Lung (tissue), 12 donors: ENCODE measurements around the gene BNC1. TPM values are rescaled to one million over a fixed set of nuclear protein-coding genes. Genes with fewer than 3 reads are reported as not detected.

Experiments
- ATAC-seq: fragments of 200-7000 bp; cut with Tn5 transposase; one replicate; pipeline ENCODE4 v1.9.1; 2020; ENCODE audit warnings: moderate number of reproducible peaks; ENCODE audit not compliant: insufficient read depth, low FRiP score
- DNase-seq, 3 donors: peaks; one replicate each; pipeline ENCODE4 v3.0.0-alpha.2; 2013 to 2017
- H3K27ac ChIP-seq, 2 donors: one replicate each; pipeline ENCODE4 v1.5.1; 2013; ENCODE audit warnings: mild to moderate bottlenecking in 2 of 2, moderate library complexity in 2 of 2, control low read depth in 1 of 2, inconsistent platforms in 1 of 2, low read depth in 1 of 2, low read length in 1 of 2
- H3K27me3 ChIP-seq, 3 donors: one replicate each; pipeline ENCODE4 v1.5.1; 2013; ENCODE audit warnings: low read length in 2 of 3; ENCODE audit not compliant: control insufficient read depth in 3 of 3, insufficient read depth in 3 of 3
- H3K36me3 ChIP-seq, 4 donors: one replicate each; pipeline ENCODE4 v1.5.1; 2013; ENCODE audit warnings: low read length in 4 of 4, mild to moderate bottlenecking in 1 of 4, moderate library complexity in 1 of 4; ENCODE audit not compliant: control insufficient read depth in 4 of 4, insufficient read depth in 4 of 4
- H3K4me1 ChIP-seq, 5 donors: one replicate each; pipeline ENCODE4 v1.5.1; 2013; ENCODE audit warnings: low read length in 5 of 5, mild to moderate bottlenecking in 2 of 5, moderate library complexity in 1 of 5; ENCODE audit not compliant: control insufficient read depth in 5 of 5, insufficient read depth in 5 of 5
- H3K4me3 ChIP-seq: one replicate; pipeline ENCODE4 v1.5.1; 2013; ENCODE audit warnings: mild to moderate bottlenecking, control low read depth, moderate library complexity
- H3K9ac ChIP-seq, 2 donors: one replicate each; pipeline ENCODE4 v1.5.1; 2013; ENCODE audit warnings: low read length in 2 of 2, control low read depth in 1 of 2; ENCODE audit not compliant: insufficient read depth in 1 of 2
- H3K9me3 ChIP-seq, 4 donors: one replicate each; pipeline ENCODE4 v1.5.1; 2013; ENCODE audit warnings: low read length in 3 of 4, mild to moderate bottlenecking in 1 of 4, moderate library complexity in 1 of 4; ENCODE audit not compliant: control insufficient read depth in 4 of 4, insufficient read depth in 3 of 4
- WGBS, 2 donors: extraction: QIAGEN DNeasy Blood & Tissue Kit; methylation state at CpG; one replicate each; pipeline ENCODE4 v1.1.7; 2013; 5-methylcytosine and 5-hydroxymethylcytosine counted together
- polyA plus RNA-seq, 2 donors: library from polyadenylated mRNA; stranded (reverse); fragments of 200-250 nt; gene quantifications; one replicate each; pipeline ENCODE4 v1.2.1, GENCODE V29; 2013
- total RNA-seq, 2 donors: library from RNA; depleted of rRNA in 1 of 2; stranded (reverse); fragments of >200 nt in 1 of 2; gene quantifications; one replicate each; pipeline ENCODE4 v1.2.1, GENCODE V29; 2014 to 2021
- TF ChIP-seq, protein P1 (sequence below): IDR thresholded peaks from 2 replicates; pipeline ENCODE4 v1.5.1; 2012; ENCODE audit warnings: mild to moderate bottlenecking; ENCODE audit errors: control extremely low read depth, extremely low read depth
- donor health status: control.
- donor health status: control.
- donor health status: Bipolar disorder and iron deficiency.
- donor health status: healthy.
- donor health status: DM: yes; HTN: yes; CAD: no.

Gene BNC1
- total and polyA plus RNA-seq, 4 donors: 0.23 to 0.93 (median 0.32) TPM

DNA sequence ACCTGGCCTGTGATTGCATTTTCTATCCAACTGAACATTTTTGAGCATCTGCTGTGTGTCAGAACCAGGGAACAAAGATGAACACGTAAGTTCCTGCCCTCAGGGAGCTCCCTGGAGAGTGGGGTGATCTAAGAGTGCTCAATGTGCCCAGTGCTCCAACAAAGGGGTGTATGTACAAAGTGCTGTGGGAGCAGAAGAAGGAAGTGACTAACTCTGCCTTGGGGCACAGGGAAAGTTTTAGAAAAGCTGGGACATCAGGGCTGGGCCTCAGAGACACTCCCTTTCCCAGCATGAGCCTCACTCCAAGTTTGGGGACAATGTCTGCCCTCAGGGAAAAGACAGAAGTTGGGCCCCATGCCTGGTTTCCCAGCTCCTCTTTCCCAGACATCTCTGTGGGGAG lies 27.6 kb upstream of the BNC1 start:
- Histone ChIP-seq H3K27ac (no peak overlapping the region), H3K36me3 (no peaks in the 10 kb centered on the region), H3K9ac (no peak overlapping the region), H3K4me3 (no peak overlapping the region), H3K4me1 (no peaks in the 10 kb centered on the region), H3K27me3 (no peaks in the 10 kb centered on the region), H3K9me3 (no peaks in the 10 kb centered on the region)
- DNase-seq (no peak), ATAC-seq (no peak)
- TF ChIP-seq, protein P1, sequence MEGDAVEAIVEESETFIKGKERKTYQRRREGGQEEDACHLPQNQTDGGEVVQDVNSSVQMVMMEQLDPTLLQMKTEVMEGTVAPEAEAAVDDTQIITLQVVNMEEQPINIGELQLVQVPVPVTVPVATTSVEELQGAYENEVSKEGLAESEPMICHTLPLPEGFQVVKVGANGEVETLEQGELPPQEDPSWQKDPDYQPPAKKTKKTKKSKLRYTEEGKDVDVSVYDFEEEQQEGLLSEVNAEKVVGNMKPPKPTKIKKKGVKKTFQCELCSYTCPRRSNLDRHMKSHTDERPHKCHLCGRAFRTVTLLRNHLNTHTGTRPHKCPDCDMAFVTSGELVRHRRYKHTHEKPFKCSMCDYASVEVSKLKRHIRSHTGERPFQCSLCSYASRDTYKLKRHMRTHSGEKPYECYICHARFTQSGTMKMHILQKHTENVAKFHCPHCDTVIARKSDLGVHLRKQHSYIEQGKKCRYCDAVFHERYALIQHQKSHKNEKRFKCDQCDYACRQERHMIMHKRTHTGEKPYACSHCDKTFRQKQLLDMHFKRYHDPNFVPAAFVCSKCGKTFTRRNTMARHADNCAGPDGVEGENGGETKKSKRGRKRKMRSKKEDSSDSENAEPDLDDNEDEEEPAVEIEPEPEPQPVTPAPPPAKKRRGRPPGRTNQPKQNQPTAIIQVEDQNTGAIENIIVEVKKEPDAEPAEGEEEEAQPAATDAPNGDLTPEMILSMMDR: no peak
- 81 to 85% methylated on average over 1 of the region's 1 CpG for WGBS, 2 donors

DNA sequence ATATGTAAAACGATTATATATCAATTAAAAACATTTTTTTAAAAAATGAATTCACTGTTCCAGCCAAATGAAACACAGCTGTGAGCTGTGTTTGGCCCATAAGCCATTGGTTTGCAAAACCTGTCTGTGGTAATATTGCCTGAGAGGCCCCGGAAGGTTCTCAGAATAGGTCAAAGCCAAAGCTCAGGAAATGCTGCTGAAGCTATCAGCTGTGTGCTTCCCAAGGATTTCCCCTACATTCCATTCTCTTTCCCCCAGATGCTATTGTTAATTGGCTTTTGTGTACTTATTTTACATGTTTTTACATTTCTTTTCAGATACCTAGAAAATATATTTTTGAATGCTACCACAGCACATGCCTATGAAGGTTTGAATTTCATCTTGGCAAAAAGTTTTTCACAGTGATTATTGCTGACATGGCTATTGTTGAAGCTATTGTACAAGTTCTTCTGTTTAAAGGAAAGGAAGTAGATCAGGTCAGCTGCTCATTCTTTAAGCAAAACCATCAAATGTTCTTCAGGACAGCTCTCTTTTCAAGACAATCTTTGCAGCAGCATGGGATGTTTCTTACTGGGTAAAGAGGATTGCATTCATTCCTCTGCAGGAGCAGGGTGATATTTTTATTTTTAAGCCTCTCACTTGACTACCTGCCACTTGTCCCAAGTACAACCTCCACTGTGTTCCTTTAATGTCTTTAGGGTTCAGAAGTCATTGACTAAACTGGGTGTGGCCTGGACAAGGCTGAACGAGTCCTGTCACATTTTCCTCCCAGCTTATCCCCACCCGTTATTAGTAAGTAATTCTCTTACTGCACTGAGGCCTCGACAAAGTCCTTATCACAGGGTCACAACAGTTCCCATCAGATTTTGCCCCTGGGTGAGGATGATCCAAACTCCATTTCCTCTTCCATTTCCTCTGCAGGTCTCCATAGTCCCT lies 26.3 kb upstream of the BNC1 start:
- 41 to 55% methylated on average over 5 of the region's 5 CpGs for WGBS, 2 donors
- Histone ChIP-seq H3K4me3 (no peak overlapping the region), H3K4me1 (peaks cover 0 to 5% (median 0%) of the 10 kb centered on the region in 5 donors), H3K27me3 (no peaks in the 10 kb centered on the region), H3K36me3 (no peaks in the 10 kb centered on the region), H3K27ac (no peak overlapping the region), H3K9me3 (no peaks in the 10 kb centered on the region), H3K9ac (no peak overlapping the region)
- DNase-seq (no peak), ATAC-seq (no peak)
- TF ChIP-seq, protein P1: no peak

DNA sequence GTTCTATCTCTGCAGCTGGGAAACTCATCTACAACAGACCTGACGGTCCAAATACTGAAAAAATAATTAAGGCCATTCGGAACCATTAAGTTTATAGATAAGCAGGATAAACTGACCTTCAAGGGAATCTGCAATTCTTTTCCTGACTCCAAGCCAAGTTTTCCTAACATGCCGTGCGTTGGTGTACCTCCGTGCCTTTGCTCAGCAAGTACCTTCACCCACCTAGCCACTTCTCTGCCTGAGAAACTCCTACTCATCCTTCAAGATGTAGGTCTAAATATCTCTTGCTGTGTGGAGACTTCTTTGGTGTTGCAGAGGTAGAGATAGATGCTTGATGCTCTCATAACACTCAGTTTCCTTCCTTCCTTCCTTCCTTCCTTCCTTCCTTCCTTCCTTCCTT lies 24.2 kb upstream of the BNC1 start:
- H3K4me1 ChIP-seq: peaks cover 0 to 9% (median 0%) of the 10 kb centered on the region in 5 donors
- no peaks in the 10 kb centered on the region for H3K36me3 ChIP-seq
- no peak for ATAC-seq
- TF ChIP-seq, protein P1: no peak
- no peak overlapping the region for H3K27ac ChIP-seq
- WGBS, 2 donors: 80 to 89% methylated on average over 5 of the region's 5 CpGs
- H3K4me3 ChIP-seq: no peak overlapping the region
- no peaks in the 10 kb centered on the region for H3K27me3 ChIP-seq
- no peaks in the 10 kb centered on the region for H3K9me3 ChIP-seq
- no peak for DNase-seq
- no peak overlapping the region for H3K9ac ChIP-seq
